ENCODE results near the gene ALDH1A2.

GRCh38 chr15:57914350-57915055 lies 151.0 kb downstream of the ALDH1A2 start:
- no peak for TF ChIP-seq POLR2AphosphoS5 (IDR thresholded peaks at IDR 0.05; ENCODE audit: low read depth, low read length)
- no peak for TF ChIP-seq REST (IDR thresholded peaks at IDR 0.05; ENCODE audit: insufficient read depth in 1 of 2, low read depth in 2 of 2, low read length in 2 of 2)
- no peak for TF ChIP-seq SIN3A (IDR thresholded peaks at IDR 0.05; ENCODE audit: borderline replicate concordance, insufficient read depth, low read length)

Data from PFSK-1 (cell line).